ENCODE measurements around the gene GPRIN3. TPM values are rescaled to one million over a fixed set of nuclear protein-coding genes. Genes with fewer than 3 reads are reported as not detected.

GPRIN3 gene
- total RNA-seq, 2 donors from 2014 or later: 5.2 to 7.8 TPM

DNA sequence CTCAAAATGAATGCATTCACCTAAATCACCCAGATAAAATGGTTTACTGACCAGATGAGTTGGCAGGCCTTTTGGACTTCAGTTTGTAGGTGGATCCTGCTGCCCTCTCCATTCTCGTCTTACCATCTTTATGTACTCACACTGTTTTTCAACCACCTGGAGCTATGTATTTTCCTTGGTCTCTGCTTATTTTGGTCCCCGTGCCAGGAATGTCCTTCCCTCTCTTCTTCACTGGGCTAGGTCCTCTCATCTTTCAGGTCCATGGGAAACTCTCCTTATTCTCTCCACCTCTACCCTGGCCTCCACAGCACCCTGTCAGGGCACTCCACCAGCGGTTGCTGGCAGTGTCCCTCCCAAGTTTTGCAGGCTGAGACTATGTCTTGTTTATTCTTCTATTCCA is 2.6 kb downstream of the GPRIN3 start:
- Histone ChIP-seq H3K4me3 (no peak overlapping the region), H3K4me1 (peaks cover 0 to 30% of the 10 kb centered on the region in 2 donors)
- no peak for TF ChIP-seq CTCF (IDR thresholded peaks at IDR 0.05)

DNA sequence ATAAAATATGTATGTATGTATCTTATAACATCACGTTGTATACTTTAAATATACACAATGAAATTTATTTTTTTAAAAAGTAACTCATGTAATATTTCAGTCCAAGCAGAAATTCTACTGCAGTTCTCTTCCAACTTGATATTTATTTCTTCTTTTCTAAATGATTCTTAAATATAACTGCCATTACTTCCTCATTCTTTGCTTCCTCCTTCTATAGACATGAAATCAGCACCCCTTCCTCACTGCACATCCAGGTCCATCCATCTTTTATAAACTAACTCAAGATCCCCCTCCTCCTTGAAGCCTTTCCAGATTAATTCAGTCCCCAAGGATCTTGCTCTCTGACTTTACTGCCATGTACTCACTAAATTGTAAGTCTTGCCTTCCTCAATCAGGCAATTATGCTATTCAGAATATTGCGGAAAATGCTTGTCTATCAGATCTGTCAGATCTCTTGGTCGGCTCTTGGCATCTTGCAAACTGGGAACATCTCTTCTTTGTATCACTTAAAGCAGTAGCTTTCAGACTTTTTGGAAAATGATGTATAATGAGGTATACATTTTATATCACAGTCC is 3.7 kb downstream of the GPRIN3 start:
- Histone ChIP-seq H3K36me3 (no peaks in the 10 kb centered on the region), H3K4me3 (no peak overlapping the region), H3K27me3 (no peaks in the 10 kb centered on the region), H3K27ac (peak overlapping the region; percentile 56 to 86), H3K9me3 (no peaks in the 10 kb centered on the region), H3K4me1 (peaks cover 0 to 31% of the 10 kb centered on the region in 2 donors)
- TF ChIP-seq CTCF (IDR thresholded peaks at IDR 0.05): no peak
- no peak for DNase-seq (ENCODE audit: low spot score)

More for the DNA sequence above, 2.6 kb downstream of the GPRIN3 start:
- H3K9me3 ChIP-seq: no peaks in the 10 kb centered on the region
- H3K27me3 ChIP-seq: no peaks in the 10 kb centered on the region
- DNase-seq (ENCODE audit: low spot score): no peak
- H3K36me3 ChIP-seq: no peaks in the 10 kb centered on the region
- peak overlapping the region; percentile 9 to 86 for H3K27ac ChIP-seq

- Histone ChIP-seq H3K27ac (peak overlapping the region; percentile 56 to 86), H3K4me3 (no peak overlapping the region), H3K4me1 (peaks cover 0 to 38% of the 10 kb centered on the region in 2 donors), H3K36me3 (no peaks in the 10 kb centered on the region), H3K9me3 (no peaks in the 10 kb centered on the region), H3K27me3 (no peaks in the 10 kb centered on the region)
- TF ChIP-seq CTCF (IDR thresholded peaks at IDR 0.05): no peak
- DNase-seq (ENCODE audit: low spot score): no peak
These were observed 4.4 kb downstream of the GPRIN3 start for GRCh38 chr4:89303177-89303576.

- Histone ChIP-seq H3K36me3 (no peaks in the 10 kb centered on the region), H3K4me3 (no peak overlapping the region), H3K9me3 (no peaks in the 10 kb centered on the region), H3K4me1 (peaks cover 0 to 49% of the 10 kb centered on the region in 2 donors), H3K27ac (peak overlapping the region; percentile 56 to 86), H3K27me3 (no peaks in the 10 kb centered on the region)
- DNase-seq (ENCODE audit: low spot score): no peak
- TF ChIP-seq CTCF (IDR thresholded peaks at IDR 0.05): no peak
These were observed 5.7 kb downstream of the GPRIN3 start for GRCh38 chr4:89301902-89302301.

- H3K9me3 ChIP-seq: no peaks in the 10 kb centered on the region
- no peaks in the 10 kb centered on the region for H3K27me3 ChIP-seq
- no peak for DNase-seq (ENCODE audit: low spot score)
- H3K36me3 ChIP-seq: no peaks in the 10 kb centered on the region
- peaks cover 0 to 49% of the 10 kb centered on the region in 2 donors for H3K4me1 ChIP-seq
- H3K4me3 ChIP-seq: no peak overlapping the region
- peak overlapping the region in 1 of 2 donors; percentile 86 for H3K27ac ChIP-seq
- no peak for TF ChIP-seq CTCF (IDR thresholded peaks at IDR 0.05)
These were observed 6.6 kb downstream of the GPRIN3 start for GRCh38 chr4:89301003-89301402.

DNA sequence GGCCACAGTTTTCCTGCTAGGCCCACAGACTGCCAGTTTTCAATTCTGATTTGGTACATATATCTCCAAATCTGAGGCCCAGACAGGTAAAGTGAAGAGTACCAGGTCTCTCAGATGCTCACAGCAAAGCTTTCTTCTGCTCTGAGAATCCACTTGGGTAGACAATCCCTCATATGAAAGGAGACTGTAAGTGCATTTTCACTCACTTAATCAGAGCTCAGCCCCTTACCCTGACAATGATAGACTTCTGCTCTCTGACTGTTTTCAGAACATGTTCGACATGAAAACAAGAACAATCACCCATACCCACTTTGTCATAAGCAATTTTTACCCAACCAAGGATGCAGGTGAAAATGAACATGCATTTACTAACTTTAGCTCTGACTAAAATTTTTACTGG is 7.1 kb downstream of the GPRIN3 start:
- no peak for TF ChIP-seq CTCF (IDR thresholded peaks at IDR 0.05)
- no peak overlapping the region for H3K4me3 ChIP-seq
- no peaks in the 10 kb centered on the region for H3K27me3 ChIP-seq
- no peaks in the 10 kb centered on the region for H3K36me3 ChIP-seq
- peaks cover 0 to 49% of the 10 kb centered on the region in 2 donors for H3K4me1 ChIP-seq
- H3K27ac ChIP-seq: no peak overlapping the region
- no peak for DNase-seq (ENCODE audit: low spot score)
- H3K9me3 ChIP-seq: no peaks in the 10 kb centered on the region

All from right atrium auricular region (tissue), 2 donors.